ENCODE data around the gene PDE6D.

GRCh38 chr2:231706731-231707624, 74.1 kb downstream of the PDE6D start:
- TF ChIP-seq NFATC3 (CRISPR knock-in tag; IDR thresholded peaks at IDR 0.05) (peak; percentile 58; the same call in 1 of the 2 replicates), MAX (IDR thresholded peaks at IDR 0.05) (peak; percentile 78), SRF (IDR thresholded peaks at IDR 0.05; ENCODE audit: low read depth, low read length) (no peak), MYC (CRISPR knock-in tag; IDR thresholded peaks at IDR 0.05; ENCODE audit: borderline replicate concordance) (peak; percentile 83), EZH2 (conservative IDR thresholded peaks at IDR 0.05; ENCODE audit: low read depth, low read length) (no peak), ZSCAN20 (CRISPR knock-in tag; IDR thresholded peaks at IDR 0.05; ENCODE audit: borderline replicate concordance) (no peak), EED (CRISPR knock-in tag; IDR thresholded peaks at IDR 0.05) (no peak; the same call in 1 of the 2 replicates)
